ENCODE data around the gene SPOCK1.

DNA sequence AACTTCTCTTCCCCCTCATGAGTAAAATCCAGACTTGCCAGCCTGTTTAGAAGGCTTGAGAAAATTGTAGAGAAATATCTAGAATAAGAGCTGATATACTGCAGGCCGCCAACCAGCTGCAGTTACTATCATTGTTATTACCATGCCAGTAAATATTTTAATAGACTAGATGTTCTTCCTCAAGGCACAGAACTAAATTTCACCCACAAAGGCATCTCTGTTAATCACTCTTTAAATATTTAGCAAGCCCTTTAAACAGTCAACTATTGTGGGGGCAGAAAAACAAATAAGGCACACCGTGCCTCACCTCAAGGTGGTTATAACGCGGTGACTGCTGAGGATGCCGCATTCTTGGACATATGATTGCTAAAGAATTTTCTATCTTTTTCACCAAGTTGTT is 147.0 kb downstream of the SPOCK1 start:
- TF ChIP-seq, protein P1, sequence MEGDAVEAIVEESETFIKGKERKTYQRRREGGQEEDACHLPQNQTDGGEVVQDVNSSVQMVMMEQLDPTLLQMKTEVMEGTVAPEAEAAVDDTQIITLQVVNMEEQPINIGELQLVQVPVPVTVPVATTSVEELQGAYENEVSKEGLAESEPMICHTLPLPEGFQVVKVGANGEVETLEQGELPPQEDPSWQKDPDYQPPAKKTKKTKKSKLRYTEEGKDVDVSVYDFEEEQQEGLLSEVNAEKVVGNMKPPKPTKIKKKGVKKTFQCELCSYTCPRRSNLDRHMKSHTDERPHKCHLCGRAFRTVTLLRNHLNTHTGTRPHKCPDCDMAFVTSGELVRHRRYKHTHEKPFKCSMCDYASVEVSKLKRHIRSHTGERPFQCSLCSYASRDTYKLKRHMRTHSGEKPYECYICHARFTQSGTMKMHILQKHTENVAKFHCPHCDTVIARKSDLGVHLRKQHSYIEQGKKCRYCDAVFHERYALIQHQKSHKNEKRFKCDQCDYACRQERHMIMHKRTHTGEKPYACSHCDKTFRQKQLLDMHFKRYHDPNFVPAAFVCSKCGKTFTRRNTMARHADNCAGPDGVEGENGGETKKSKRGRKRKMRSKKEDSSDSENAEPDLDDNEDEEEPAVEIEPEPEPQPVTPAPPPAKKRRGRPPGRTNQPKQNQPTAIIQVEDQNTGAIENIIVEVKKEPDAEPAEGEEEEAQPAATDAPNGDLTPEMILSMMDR (conservative IDR thresholded peaks at IDR 0.05; ENCODE audit: low read depth, low read length): no peak
- no peak for TF ChIP-seq EZH2phosphoT487 (IDR thresholded peaks at IDR 0.05; ENCODE audit: borderline replicate concordance, low read length)
